ENCODE results near the gene MACC1. TPM values are rescaled to one million over a fixed set of nuclear protein-coding genes. Genes with fewer than 3 reads are reported as not detected.

The MACC1 gene
- total RNA-seq, 2 donors from 2014 or later: 15.2 to 16.6 TPM

DNA sequence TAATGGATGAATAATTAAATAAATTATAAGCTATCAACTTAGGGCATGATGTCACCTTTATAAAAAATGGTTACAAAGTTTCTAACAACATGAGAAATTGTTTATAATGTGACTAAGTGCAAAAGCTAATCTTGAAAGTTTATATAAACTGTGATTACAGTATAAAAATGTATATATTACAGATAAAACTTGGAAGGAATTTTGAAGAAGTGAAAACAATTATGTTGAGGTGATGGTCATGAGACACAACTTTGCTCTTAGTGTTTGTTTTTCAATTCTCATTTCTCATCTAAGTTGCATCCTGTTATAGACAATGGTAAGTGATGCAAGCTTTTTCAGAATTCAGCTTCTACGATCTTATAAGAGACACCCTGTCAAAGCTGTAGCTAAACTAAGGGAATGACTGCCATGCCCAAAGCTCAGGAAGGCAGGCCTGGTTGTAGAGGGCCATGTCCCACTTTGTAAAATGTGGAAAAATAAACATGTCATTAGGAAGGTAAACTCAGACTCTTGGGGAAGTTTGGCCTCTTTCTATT, 23.9 kb downstream of the MACC1 start:
- Histone ChIP-seq H3K36me3 (replicated peaks in 1 of 2; ENCODE audit: insufficient read depth in 1 of 2, low read depth in 2 of 2) (no peaks in the 10 kb centered on the region), H3K27me3 (no peaks in the 10 kb centered on the region), H3K4me3 (no peak overlapping the region), H3K9me3 (peaks cover 0 to 3% (median 0%) of the 10 kb centered on the region in 3 donors), H3K27ac (no peak overlapping the region), H3K4me1 (peaks cover 16% of the 10 kb centered on the region)
- no peak for ATAC-seq
- intact Hi-C loops (cut with DNase I): no loop called here
- WGBS, 2 donors: 70 to 77% methylated on average over 1 of the region's 1 CpG
- TF ChIP-seq, protein P1, sequence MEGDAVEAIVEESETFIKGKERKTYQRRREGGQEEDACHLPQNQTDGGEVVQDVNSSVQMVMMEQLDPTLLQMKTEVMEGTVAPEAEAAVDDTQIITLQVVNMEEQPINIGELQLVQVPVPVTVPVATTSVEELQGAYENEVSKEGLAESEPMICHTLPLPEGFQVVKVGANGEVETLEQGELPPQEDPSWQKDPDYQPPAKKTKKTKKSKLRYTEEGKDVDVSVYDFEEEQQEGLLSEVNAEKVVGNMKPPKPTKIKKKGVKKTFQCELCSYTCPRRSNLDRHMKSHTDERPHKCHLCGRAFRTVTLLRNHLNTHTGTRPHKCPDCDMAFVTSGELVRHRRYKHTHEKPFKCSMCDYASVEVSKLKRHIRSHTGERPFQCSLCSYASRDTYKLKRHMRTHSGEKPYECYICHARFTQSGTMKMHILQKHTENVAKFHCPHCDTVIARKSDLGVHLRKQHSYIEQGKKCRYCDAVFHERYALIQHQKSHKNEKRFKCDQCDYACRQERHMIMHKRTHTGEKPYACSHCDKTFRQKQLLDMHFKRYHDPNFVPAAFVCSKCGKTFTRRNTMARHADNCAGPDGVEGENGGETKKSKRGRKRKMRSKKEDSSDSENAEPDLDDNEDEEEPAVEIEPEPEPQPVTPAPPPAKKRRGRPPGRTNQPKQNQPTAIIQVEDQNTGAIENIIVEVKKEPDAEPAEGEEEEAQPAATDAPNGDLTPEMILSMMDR (IDR thresholded peaks at IDR 0.05): no peak
- no peak for TF ChIP-seq POLR2A (IDR thresholded peaks at IDR 0.05)
- DNase-seq: no peak

DNA sequence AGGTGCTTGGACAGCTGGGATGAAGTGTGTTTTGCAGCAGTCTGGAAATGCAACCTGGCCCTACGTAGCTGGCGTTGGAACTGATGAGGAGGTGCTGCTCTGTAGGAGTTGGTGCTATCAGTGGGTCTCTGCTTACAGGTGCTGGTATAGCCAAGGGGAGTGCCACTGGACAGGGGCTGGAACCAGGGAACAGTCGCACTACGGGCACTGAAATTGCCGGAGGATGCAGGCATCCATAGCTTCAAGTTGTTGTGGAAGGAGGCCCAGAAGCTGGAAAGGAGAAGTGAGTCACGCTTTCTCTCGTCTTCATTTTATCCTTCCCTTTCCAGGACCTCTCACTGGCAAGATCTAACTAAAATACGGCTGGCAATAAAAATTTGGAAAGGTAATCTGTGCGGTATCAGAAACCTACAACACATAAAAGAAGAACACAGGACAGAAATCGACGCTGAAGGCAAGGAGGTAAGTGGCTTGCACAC, 25.8 kb downstream of the MACC1 start:
- peaks cover 5% of the 10 kb centered on the region for H3K4me1 ChIP-seq
- peak overlapping the region in 2 of 4 donors; percentile 28 to 44 for H3K27ac ChIP-seq
- peak in 1 of 4 donors; percentile 8 for DNase-seq
- 90 to 95% methylated on average over 11 of the region's 11 CpGs for WGBS, 2 donors
- H3K36me3 ChIP-seq (replicated peaks in 1 of 2; ENCODE audit: insufficient read depth in 1 of 2, low read depth in 2 of 2): no peaks in the 10 kb centered on the region
- TF ChIP-seq, protein P1 (IDR thresholded peaks at IDR 0.05): no peak
- TF ChIP-seq POLR2A (IDR thresholded peaks at IDR 0.05): no peak
- no peaks in the 10 kb centered on the region for H3K27me3 ChIP-seq
- H3K4me3 ChIP-seq: no peak overlapping the region
- H3K9me3 ChIP-seq: peaks cover 0 to 3% (median 0%) of the 10 kb centered on the region in 3 donors
- intact Hi-C loops (cut with DNase I): no loop called here
- ATAC-seq: no peak

DNA sequence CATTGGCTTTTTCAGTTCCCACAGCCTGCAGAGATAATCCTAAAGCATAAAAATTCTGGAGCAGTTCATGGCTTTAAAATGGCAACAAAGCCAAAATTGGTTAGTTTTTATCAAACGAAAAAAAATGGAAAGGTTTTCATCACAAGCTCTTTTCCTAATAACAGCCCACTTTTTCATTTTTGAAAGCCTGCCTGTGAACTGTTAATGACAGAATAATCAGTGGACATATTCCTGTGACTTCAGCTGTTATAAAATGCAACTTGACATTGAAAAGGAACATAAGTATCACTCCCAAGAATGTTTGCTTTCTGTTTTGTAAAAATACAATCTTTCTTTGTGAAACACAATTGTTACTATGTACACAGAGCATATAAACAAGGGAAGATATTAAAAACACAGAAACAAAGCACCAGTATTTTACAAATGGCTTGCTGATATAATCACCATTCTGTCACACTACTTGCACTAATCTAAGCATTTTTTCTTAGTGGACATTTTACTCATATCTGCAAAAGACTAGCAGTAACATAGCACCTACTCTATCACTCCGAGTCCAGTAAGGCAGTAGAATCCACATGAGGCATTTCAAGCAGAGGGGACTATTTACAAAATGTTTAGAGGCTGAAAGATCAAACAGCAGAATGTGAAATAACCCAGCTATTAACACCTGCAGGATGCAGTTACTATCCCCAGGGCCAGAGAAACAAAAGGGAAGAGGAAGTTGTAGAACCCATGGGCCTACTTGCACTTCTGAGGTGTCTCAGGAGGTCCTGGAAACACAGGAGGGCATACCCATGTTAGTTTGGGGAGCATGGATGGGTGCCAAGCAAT, 26.4 kb downstream of the MACC1 start:
- Histone ChIP-seq H3K27ac (peak overlapping the region in 2 of 4 donors; percentile 28 to 44), H3K9me3 (peaks cover 0 to 3% (median 0%) of the 10 kb centered on the region in 3 donors), H3K4me3 (no peak overlapping the region), H3K4me1 (peaks cover 5% of the 10 kb centered on the region), H3K27me3 (no peaks in the 10 kb centered on the region), H3K36me3 (replicated peaks in 1 of 2; ENCODE audit: insufficient read depth in 1 of 2, low read depth in 2 of 2) (no peaks in the 10 kb centered on the region)
- TF ChIP-seq, protein P1 (IDR thresholded peaks at IDR 0.05): no peak
- TF ChIP-seq POLR2A (IDR thresholded peaks at IDR 0.05): no peak
- DNase-seq (no peak), ATAC-seq (no peak)
- intact Hi-C loops (cut with DNase I): no loop called here
- 22 to 50% methylated on average over 2 of the region's 2 CpGs for WGBS, 2 donors

DNA sequence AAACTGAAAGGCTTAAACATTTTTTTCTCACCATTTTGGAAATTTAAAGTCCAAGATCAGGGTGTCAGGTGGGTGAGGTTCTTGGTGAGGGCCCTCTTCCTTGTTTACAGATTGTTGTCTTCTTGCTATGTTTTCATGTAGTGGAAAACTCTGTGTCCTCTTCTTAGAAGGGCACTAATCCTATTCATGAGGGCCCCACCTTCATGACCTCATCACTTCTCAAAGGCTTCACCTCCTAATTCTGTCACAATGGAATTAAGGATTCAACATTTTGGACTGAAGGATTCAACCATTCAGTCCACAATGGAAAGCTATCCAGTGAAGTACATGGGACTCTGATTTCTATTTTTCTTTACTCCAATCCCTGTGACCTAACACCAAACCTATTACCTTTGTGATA, 27.3 kb downstream of the MACC1 start:
- H3K27me3 ChIP-seq: no peaks in the 10 kb centered on the region
- intact Hi-C loops (cut with DNase I): no loop called here
- no peak for ATAC-seq

More for the DNA sequence above, 27.3 kb downstream of the MACC1 start:
- Histone ChIP-seq H3K4me1 (peaks cover 5% of the 10 kb centered on the region), H3K27ac (no peak overlapping the region), H3K4me3 (no peak overlapping the region), H3K9me3 (peaks cover 0 to 3% (median 0%) of the 10 kb centered on the region in 3 donors), H3K36me3 (replicated peaks in 1 of 2; ENCODE audit: insufficient read depth in 1 of 2, low read depth in 2 of 2) (no peaks in the 10 kb centered on the region)
- DNase-seq: no peak
- TF ChIP-seq, protein P1 (IDR thresholded peaks at IDR 0.05): no peak
- TF ChIP-seq POLR2A (IDR thresholded peaks at IDR 0.05): no peak

Measured in body of pancreas (tissue), 4 donors.